Dedifferentiated amniotic fluid mesenchymal stem cell (primary cell): ENCODE measurements around the gene CNGA2.
"Not testable (repeated sequence)": the region's sequence is repeated elsewhere in the genome, so short reads cannot be mapped to it uniquely, and the experiment has no call there.

ENCODE experiments used
- DNase-seq: peaks from one replicate; pipeline ENCODE4 v3.0.0-alpha.2; 2016; ENCODE audit errors: extremely low spot score

The CNGA2 gene

DNA sequence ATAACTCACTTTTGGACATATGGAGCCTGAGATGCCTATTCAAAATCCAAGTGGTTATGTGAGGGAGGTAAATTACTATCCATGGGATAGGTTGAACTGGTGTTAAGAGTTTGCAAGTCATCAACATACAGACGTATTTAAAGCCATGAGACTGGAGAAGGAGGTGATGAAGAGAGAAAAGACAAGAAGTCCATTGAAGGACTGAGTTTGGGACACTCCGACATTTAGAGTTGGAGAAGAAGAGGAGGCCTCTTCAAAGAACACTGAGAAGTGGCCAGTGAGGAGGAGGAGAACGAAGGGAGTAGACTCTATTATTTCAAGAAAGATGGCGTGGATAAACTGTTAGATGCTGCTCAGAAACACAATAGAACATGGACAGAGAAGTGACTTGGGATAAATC lies at the start of gene CNGA2:
CNGA2 (plus strand) TSS at position 301 of the 400 bp plus-strand sequence. CDS start 3,738 bp downstream, outside the sequence.
- no peak for DNase-seq

DNA sequence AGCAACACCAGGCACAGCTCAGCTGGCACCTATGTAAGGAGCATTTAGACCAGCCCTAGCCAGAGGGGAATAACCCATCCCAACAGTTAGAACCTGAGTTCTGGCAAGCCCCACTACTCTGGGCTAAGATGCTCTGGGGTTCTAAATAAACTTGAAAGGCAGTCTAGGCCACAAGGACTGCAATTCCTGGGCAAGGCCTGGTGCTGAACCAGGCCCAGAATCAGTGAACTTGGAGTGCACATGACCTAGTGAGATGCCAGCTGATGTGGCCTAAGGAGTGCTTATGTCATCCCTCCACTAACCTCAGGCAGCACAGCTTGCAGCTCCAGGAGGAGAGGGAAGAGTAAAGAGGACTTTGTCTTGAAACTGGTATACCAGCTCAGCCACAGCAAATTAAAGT lies 46.9 kb upstream of the CNGA2 start:
- DNase-seq, result no peak

DNA sequence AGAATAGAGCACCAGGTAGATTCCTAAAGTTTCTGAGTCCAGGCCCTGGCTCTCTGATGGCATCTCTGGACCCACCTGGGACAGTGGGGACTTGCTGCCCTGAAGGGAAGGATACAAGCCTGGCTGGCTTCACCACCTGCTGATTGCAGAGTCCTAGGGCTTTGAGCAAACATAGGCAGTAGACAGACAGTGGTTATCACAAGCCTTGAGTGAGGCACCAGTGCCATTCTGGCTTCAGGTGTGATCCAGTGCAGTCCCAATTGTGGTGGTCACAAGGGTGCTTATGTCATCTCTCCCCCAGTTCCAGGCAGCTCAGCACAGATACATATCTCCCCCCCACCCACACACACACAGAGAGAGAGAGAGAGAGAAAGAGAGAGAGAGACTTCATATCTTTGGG lies 45.9 kb upstream of the CNGA2 start:
- DNase-seq, result no peak

DNA sequence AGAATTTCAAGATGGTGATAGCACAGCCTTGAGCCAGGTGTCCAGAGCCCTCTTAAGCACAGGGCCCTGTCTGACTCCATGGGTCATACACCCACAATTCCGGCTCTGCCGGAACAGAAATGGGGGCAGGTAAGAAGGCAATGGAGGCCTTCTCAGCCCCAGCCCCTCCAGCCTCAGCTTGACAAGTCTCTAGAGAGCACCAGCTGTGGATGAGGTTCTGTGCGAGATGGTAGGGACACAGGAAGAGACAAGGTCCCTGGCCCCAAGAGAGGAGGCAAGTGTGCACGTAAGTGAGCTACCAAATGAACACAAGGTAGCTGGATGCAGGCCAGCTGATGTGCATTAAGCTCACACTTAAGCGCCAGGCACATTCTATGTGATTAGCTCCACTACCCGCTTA lies 41.7 kb upstream of the CNGA2 start:
- no peak for DNase-seq

DNA sequence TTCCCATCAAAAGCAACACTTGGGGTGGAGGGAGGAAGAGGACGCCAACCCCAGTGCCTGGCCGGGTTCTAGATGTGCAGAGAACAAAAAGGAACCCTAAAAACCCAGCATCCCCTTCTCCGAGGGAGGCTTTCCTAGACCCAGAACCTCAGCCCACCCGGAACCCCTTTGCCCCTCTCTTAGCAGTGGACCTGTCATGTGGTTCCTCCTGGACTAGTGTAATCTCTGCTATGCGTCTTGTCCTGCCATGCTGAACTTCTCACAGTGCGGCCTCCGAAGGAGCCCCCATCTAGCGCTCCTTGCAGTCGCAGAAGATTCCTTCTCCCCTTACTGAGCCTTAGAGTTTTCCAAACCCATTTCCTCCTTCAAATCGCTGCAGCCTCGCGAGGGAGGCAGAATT lies 40.4 kb upstream of the CNGA2 start:
- no peak for DNase-seq

DNA sequence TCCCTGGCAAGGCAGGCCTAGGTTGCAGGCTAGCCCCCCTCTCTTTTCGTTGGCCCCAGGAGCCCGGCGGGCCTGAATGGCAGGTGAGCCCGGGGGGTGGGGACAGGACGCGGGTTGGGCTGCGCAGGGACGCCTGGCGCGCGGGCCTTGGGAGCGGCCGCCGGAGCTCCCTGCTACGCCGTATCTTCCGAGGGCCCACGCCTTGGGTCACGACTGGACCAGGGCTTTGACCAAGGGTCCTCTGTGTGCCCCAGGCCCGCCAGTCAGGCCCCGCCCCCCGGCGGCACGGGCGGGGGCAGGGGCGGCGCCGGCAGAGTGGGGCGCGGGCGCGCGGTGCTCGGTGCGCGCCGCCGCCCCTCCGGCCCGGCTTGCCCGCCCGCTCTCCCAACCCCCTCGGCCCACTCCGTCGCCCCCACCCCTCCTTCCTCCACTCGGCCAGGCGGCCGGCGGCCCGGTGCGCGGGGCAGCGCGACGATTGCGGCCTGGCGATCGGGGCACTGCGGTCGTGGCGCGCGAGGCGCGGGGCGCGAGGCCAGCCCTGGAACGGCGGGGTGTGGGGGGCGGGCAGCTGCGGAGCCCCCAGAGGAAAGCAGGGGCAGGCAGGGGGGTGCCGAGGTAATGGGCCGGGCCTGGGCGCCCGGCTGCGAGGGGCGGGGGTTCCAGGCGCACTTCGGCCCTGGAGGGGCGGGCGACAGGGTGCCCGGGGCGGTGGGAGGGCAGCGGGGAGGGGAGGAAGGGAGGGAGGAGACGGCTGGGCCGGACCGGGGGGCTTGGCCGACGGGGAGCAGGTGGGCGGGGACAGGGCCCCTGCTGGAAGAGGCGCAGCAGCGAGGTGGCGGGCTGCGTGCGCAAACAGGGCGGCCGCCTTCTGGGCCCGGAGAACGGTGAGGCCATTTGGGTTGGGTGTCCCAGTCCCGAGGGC lies 39.6 kb upstream of the CNGA2 start, which contains the start of gene PRRG3:
PRRG3 (plus strand) TSS at position 798 of the 922 bp plus-strand sequence. CDS start 3,357 bp downstream, outside the sequence.
- DNase-seq, result no peak

DNA sequence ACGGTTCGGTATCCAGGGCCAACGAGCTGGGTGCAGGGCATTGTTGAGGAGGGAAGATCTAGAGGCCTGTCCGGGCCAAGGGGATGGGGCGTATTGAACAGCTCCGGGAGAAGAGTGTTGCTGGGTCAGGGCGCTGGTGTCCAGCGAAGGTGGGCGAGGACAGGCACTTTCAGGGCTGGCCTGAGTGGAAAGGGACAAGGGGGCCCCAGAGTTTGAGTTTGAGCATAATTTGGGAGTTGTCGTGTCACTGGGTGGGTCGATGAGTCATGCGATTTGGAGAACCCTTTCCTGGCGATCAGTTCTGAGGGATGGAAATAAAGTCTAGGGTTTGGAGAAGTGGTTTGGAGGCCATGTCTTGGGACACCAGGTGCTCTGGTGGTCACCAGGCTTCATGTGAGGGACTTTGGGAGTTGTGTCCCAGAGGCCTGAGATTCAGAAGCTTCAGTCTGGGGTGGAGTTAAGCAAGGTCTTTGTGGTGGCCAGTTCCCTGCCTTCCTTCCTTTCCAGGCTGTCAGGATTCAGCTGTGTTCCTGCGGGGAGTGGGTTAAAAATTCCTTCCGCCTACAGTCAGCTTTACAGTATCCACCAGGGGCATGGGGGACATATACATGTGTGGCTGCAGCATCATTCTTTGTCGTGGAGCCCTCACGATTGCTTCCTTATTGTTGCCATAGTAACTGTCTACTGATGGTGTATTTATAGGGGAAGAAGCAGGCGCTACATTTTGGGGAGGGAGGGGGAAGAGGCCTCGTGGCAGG lies 38.8 kb upstream of the CNGA2 start:
- no peak for DNase-seq

DNA sequence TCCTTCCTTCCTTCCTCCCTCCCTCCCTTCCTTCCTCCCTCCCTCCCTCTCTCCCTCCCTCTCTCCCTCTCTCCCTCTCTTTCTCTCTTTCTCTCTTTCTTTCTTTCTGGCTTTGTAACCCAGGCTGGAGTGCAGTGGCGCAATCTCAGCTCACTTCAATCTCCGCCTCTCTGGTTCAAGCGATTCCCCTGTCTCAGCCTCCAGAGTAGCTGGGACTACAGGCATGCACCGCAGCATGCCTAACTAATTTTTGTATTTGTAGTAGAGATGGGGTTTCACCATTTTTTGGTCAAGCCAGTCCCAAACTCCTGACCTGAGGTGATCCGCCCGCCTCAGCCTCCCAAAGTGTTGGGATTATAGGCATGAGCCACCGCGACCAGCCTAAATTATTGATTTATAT lies 37.5 kb upstream of the CNGA2 start:
- DNase-seq, result not testable (repeated sequence)

DNA sequence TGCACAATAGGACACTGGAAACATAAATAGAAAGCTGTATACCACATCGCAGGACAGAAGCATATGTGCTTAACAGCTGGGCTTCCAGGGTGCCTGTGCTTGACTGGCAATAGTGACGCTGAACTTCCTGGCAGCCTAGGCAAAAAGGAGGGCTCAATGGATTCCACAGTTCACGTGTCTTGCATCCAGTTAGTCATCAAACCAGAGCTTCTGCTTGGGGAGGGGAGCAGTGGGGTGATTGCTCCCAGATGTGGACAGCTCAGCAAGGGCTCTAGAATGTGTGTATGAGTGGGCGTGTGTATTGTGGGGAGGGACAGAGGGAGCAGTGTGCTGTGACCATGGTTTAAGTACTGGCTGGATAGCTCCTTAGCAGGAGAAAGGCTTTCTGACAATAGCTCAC lies 37.0 kb upstream of the CNGA2 start:
- DNase-seq, result peak; percentile 85

DNA sequence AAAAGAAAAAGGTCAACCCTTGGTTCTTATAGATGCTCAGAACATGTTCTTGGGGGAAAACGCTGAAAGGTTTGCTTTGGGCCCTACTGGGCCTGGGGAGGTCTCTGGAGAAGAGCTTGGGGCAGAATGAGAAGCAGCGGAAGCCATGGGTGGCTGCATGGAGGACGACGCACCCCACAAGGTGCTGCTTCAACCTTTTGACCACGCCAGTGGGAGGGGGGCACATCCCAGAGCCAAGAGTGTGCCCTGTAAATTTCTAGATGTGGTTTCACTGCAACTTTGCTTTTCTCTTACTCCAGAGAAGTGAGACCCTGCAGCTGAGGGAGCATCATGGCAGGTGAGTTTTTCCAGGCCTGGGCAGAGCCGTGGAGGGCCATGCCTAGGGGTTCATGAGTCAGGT lies 36.1 kb upstream of the CNGA2 start:
- no peak for DNase-seq

DNA sequence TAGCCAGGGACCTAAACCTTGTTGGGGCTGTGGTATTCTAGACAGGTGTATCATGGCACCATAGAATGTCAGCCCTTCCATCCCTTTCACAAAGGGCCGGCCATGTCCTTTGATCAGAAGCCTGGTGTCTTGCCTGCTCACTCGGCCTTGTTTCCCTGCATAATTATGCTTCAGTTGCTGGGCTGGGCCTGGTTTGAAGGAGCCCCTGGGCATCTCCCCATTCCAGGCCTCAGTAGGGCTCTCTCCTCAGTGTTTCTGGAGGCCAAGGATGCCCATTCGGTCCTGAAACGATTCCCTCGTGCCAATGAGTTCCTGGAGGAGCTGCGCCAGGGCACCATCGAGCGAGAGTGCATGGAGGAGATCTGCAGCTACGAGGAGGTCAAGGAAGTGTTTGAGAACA lies 34.8 kb upstream of the CNGA2 start:
- no peak for DNase-seq

DNA sequence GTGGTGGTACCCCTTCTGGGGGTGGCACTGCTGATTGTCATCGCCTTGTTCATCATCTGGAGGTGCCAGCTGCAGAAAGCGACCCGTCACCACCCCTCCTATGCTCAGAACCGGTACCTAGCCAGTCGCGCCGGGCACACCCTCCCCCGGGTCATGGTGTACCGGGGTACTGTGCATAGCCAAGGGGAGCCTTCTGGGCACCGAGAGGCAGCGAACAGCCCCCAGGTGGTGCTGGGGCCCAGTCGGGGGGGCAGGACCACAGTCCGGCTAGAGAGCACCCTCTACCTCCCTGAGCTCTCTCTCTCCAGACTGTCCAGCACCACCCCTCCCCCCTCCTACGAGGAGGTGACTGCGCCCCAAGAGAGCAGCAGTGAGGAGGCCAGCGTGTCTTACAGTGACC lies 34.0 kb upstream of the CNGA2 start:
- DNase-seq, result no peak

DNA sequence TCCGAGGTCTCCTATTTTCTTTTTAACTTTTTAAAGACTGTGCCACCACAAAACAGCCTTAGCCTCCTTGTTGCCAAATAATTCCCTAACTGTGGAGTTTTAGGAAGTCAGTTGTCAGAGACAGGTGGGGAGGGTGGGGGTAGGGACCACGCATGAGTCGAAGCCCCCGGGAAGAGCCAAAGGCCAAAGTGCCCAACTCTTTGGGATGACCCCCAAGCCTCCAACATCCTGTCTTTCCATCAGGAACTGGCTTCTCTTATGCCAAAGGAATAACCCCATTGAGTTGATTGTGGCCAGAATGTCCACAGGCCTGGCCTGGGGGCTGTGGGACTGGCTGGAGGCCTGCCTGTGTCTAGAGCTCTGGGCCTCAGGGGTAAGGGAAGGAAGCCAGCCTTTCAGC lies 33.5 kb upstream of the CNGA2 start:
- no peak for DNase-seq

DNA sequence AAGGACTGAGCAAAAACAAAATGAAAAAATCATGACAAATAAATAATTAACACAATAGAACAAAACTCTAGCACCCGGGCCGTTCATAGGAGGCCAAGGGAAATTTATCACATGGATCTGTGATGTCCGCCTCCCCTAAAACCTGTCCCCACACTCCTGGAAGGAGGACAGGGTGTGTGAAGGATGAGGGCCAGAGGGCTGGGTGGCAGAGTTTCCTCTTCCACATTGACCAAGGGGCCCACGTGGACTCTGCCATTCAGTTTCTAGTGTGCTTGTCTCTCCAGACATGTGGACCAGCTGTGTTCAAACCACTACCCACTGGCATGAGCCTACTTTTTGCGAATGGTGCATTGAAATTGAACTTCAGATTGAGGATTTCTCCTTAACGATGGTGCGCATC lies 33.0 kb upstream of the CNGA2 start:
- no peak for DNase-seq

DNA sequence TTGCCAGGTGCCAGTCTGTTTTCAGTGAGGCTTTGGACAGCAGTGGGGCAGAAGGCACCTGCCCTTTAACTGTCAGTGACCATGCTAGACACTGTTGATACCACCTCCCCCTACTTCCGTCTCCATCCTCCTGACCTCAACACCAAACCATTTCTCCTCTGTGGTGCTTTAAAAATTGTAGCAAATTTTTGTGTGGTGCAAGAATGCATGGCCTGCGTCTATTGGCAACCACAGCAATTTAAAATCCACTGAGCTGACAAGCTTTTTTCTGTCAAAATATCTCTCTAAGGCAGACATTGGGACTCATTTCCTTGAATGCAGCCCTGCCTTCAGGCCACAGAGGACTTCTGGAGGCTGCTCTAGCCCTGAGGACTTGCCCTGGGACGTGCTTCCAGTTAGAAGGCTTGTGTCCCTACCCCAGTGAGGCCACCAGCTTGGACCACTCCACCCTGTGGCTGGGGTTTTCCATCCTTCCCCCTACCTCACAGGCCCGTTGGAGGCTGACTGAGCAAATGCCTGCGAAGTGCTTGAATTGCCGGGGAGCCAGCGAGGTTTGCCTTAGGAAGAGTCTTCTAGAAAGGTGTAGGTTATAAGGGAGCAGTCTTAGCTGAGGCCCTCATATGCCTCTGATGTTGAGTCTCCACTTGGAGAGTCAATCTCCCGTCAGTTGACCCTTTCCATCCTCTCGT lies 32.4 kb upstream of the CNGA2 start:
- DNase-seq, result peak; percentile 40

DNA sequence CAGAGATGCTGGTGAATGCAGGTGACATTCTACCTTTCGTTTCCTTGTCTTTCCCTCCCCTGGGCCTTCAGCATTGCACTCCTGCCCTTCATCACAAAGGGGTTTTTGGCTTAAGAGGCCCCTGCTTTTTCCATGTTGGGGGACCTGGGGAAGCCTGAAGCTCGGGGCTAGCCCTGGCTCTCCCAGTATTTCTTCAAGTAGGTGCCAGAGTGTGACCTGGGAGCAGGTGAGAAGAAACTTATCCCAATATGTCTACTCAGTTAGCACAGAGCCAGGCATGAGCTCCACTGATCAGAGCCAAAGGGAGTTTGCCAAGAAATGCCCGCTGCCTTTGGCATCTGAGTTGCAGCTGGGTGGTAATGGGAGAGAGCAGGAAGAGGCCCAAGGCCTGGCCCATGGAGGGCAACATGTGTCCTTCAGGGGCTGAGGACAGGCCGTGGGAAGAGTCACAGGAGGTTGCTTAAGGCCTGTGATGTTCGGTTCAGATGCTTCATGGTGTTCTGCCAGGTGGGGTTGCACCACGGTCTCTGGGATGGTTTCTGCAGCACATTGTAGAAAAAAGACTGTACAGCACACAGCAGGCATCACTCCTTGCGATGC lies 31.7 kb upstream of the CNGA2 start:
- no peak for DNase-seq

DNA sequence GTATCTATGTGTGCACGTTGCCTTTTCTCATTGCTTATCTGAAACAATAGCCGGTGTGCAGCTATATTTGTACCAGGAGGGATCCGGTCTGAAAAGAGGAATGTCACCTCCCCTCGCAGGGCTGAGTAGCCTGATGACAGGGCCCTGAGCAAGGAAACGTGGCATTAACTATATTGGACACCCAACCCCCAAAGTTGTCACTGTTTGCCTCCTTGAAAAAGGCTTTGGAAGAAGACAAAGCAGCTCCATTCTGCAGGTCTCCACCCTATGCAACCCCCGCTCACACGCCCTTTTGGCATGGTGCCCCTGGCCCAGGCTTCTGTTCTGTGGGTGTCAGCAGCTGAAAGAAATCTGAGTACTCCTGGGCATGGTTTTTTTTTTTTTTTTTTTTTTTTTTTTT lies 31.1 kb upstream of the CNGA2 start:
- no peak for DNase-seq

DNA sequence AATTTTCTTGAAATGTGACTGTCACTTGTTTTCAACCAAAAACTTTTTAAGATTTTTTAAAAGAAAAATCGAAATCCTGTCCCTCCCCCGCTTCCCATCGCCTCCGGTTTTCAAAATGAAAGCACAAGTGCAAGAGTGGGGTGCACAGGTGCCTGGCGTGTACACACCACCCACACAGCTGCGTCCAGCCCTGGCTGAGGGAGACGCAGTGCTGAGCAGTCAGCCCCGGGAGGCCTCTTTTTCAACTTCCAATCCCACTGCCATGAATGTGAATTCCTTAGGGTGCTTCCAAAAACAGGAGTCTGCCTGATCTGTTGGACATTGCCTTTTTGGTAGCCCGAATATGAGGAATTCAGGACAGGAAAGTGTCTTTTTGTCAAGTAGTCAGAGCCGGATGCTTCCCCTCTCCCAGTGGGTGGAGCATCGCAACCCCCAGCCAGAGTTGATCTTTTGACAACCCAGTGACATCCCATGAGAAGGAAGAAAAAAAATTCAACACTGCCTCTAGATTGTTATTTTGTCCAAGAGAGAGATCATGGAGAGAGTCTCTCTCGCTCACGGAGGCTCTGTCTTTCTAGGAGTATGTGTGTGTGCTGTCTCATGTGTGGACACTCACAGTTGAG lies 30.4 kb upstream of the CNGA2 start:
- DNase-seq, result no peak

DNA sequence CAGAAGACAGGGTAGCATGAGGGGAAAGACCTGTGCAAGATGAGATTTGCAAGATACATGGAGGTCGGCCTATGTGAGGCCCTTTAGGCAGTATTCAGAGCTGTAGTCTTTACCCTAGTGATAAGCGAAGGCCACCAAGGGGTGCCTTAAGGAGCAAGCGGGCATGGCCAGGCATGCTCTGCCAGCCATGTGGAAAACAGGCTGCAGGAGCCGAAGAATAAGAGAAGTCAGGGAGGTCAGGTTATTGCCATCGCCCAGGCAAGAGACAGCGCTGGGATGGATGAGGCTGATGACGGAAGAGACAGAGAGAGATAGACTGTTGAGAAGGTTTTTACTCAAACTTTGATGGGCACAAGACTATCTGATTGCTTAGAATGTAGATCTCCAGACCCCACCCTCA lies 25.7 kb upstream of the CNGA2 start:
- no peak for DNase-seq

DNA sequence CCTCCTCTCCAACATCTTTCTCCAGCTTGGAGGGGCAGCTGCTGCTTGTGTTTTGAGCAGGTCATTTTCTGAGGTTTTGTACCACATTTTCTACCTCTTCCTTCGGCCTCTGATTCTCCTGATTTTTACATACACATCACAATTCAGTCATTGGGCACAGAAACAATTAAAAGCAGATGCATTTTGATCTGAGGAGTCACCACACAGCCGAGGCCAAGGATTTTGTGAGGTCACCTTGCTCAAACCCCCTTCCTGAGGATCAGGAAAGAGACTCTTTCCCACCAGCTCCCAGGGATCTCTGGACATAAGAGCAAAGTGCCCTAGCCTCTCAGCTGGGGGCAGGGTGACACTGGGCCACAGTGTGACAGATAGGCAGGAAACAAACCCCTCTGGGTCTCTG lies 24.1 kb upstream of the CNGA2 start:
- DNase-seq, result no peak

DNA sequence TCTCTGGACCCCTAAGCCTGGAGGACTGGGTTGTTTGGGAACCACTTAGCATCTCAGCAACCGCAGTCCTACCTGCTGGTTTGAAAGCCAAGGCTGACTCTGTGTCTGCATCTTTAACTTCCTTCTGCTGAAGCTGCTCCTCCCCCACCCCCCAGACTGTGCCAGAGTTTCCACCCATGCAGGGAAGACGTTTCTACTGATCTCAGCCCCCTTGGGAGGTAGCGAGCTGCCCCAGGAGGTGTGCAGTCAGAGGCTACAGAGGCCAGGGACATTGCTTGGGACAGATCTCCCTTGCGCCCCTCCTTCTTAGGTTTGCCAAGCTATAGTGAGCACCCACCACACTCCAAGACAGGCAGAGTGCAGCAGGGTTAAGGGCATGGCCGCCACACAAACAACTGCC lies 23.4 kb upstream of the CNGA2 start:
- DNase-seq, result no peak

DNA sequence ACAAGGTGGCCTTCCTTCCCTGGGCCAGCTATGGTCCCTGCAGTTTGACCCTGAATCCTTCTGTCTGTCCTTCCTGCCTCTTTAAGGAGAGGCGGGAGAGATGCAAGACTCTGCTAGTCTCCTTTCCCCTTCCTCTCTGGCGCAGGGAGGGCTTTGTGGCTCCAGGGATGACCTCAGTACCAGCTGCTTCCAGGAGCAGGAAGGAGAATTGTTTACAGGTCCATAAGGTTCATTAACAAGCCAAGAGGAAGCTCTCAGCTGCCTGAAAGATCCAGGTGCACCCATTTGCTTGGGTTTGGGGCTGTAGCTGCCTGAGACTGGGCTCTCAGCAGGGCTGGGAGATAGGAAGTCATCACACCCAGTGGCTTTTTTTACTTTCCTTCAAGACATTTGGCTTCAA lies 22.8 kb upstream of the CNGA2 start:
- no peak for DNase-seq
